GM12892 (cell line): ENCODE data around the gene DDX53.

Source experiments
- POLR2A ChIP-seq: IDR thresholded peaks from 2 replicates; pipeline ENCODE4 v1.6.1; 2011; ENCODE audit warnings: low read depth, low read length, control low read depth
- POLR2AphosphoS5 ChIP-seq: IDR thresholded peaks from 2 replicates; pipeline ENCODE4 v1.6.1; 2011; ENCODE audit warnings: low read depth, low read length, control low read depth

DNA sequence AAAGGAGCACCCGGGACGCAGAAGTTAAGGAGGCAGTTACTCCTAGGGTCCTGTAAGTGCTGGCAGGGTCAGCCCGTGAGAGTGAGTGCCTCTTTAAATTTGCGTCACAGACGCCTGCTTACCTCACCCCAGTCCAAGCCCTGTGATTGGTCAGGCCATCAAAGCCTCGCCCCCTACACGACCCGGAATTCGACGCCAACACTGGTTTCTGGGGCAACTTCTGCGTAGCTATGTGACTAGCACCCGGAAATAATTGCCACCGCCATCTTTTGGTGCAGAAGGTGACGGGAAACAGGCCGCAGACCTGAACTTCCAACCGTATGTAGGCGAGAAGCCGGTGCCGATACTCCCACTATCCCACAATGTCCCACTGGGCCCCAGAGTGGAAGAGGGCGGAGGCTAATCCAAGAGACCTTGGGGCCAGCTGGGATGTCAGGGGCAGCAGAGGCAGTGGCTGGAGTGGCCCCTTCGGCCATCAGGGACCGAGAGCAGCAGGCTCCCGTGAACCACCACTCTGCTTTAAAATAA, at the start of gene DDX53:
- TF ChIP-seq POLR2A (no peak), POLR2AphosphoS5 (no peak)
